Measurements from ENCODE around the gene HLA-C. TPM values are rescaled to one million over a fixed set of nuclear protein-coding genes. Genes with fewer than 3 reads are reported as not detected.
"Not testable (repeated sequence)": the region's sequence is repeated elsewhere in the genome, so short reads cannot be mapped to it uniquely, and the experiment has no call there.

HLA-C gene
- total RNA-seq, 1 experiment from 2014 or later = 333 TPM

GRCh38 chr6:31239854-31240253 is 32.0 kb downstream of the HLA-C start:
- H3K4me3 ChIP-seq (replicated peaks in 1 of 2; ENCODE audit: low read depth in 1 of 2, low read length in 2 of 2) = no peak overlapping the region
- DNase-seq (ENCODE audit: low read depth, low spot score) = no peak
- no TSS peak for BruUV-seq (replicated peaks)
- no peak overlapping the region for H2AFZ ChIP-seq (ENCODE audit: low read depth, low read length, poor library complexity, severe bottlenecking)
- no peaks in the 10 kb centered on the region for H3K9me3 ChIP-seq (ENCODE audit: control insufficient read depth in 1 of 2, insufficient read depth in 1 of 2, low read depth in 1 of 2, low read length in 2 of 2)
- RAD21 ChIA-PET (ENCODE audit: low non-redundant PET in 1 of 2, low total read pairs in 2 of 2, uncharacterized antibody in 2 of 2, unreplicated experiment in 2 of 2) = no interaction called here
- TF ChIP-seq CTCF (IDR thresholded peaks at IDR 0.05 in 2 of 3, conservative IDR thresholded peaks at IDR 0.05 in 1 of 3; ENCODE audit: borderline replicate concordance in 1 of 3, insufficient read depth in 1 of 3, low read depth in 2 of 3, low read length in 2 of 3) (no peak), EZH2phosphoT487 (IDR thresholded peaks at IDR 0.05; ENCODE audit: borderline replicate concordance) (no peak), REST (IDR thresholded peaks at IDR 0.05; ENCODE audit: low read depth) (no peak), YY1 (IDR thresholded peaks at IDR 0.05; ENCODE audit: extremely low read depth, insufficient replicate concordance, low read depth, low read length) (no peak), ZFX (IDR thresholded peaks at IDR 0.05) (no peak), POLR2A (IDR thresholded peaks at IDR 0.05; ENCODE audit: borderline replicate concordance, extremely low read depth, insufficient read depth, insufficient read length) (no peak), TCF7L2 (IDR thresholded peaks at IDR 0.05; ENCODE audit: borderline replicate concordance, extremely low read depth, insufficient read depth, insufficient read length) (no peak), CBX3 (IDR thresholded peaks at IDR 0.05; ENCODE audit: low read depth) (no peak), ELF1 (IDR thresholded peaks at IDR 0.05; ENCODE audit: borderline replicate concordance, low read depth) (no peak), MAX (IDR thresholded peaks at IDR 0.05) (no peak), SIN3A (IDR thresholded peaks at IDR 0.05; ENCODE audit: low read depth) (no peak), SRF (IDR thresholded peaks at IDR 0.05; ENCODE audit: low read depth) (no peak), FOSL1 (IDR thresholded peaks at IDR 0.05; ENCODE audit: low read depth) (no peak), EZH2 (IDR thresholded peaks at IDR 0.05) (no peak), RAD21 (IDR thresholded peaks at IDR 0.05; ENCODE audit: low read depth) (no peak), JUND (IDR thresholded peaks at IDR 0.05) (no peak), CEBPB (IDR thresholded peaks at IDR 0.05; ENCODE audit: low read depth) (no peak)
- TF ChIP-seq, protein P1, sequence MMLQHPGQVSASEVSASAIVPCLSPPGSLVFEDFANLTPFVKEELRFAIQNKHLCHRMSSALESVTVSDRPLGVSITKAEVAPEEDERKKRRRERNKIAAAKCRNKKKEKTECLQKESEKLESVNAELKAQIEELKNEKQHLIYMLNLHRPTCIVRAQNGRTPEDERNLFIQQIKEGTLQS (IDR thresholded peaks at IDR 0.05) = no peak
- H3K27me3 ChIP-seq (ENCODE audit: insufficient read depth, low read length) = no peaks in the 10 kb centered on the region
- no peaks in the 10 kb centered on the region for H3K79me2 ChIP-seq (ENCODE audit: insufficient read depth, low read length)
- no peak for ATAC-seq
- no peak overlapping the region for H3K9ac ChIP-seq (ENCODE audit: low read length)
- H3K36me3 ChIP-seq (ENCODE audit: control insufficient read depth in 1 of 2, insufficient read depth in 2 of 2, low read length in 2 of 2) = no peaks in the 10 kb centered on the region
- CTCF ChIA-PET = no interaction called here
- intact Hi-C loops (cut with micrococcal nuclease) = no loop called here
- no peak overlapping the region for H3K27ac ChIP-seq (ENCODE audit: low read depth, low read length)
- POLR2A ChIA-PET = no interaction called here
- H3K4me2 ChIP-seq (ENCODE audit: low read length) = no peak overlapping the region
- no peaks in the 10 kb centered on the region for H3K9me2 ChIP-seq (ENCODE audit: insufficient read depth)
- H4K20me1 ChIP-seq (ENCODE audit: insufficient read depth) = no peaks in the 10 kb centered on the region
- H3K4me1 ChIP-seq (ENCODE audit: control insufficient read depth in 1 of 2, insufficient read depth in 2 of 2, low read length in 2 of 2) = peaks cover 0 to 3% of the 10 kb centered on the region in 2 experiments; a peak in 1 of 4 replicates

DNA sequence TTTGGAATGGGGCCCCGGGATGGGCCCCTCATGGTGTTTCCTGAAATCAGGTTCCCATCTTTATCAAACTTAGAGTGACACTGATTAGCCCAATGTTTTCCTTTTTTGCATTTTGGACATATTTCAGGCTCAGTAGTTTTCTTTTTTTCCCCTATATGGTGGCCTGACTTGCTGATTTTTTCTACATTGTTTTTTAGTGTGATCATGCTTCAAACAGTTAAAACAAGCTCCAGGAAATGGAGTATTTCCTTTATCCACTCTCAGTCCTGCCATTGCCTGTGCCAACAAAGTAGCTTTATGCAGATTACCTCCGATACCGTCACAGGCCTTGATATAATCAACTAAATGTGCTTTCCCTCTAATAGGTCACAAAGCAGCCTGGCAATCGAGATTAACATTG is 37.8 kb downstream of the HLA-C start:
- intact Hi-C loops (cut with micrococcal nuclease); H3K36me3 ChIP-seq (ENCODE audit: control insufficient read depth in 1 of 2, insufficient read depth in 2 of 2, low read length in 2 of 2); H3K4me2 ChIP-seq (ENCODE audit: low read length); RAD21 ChIA-PET (ENCODE audit: low non-redundant PET in 1 of 2, low total read pairs in 2 of 2, uncharacterized antibody in 2 of 2, unreplicated experiment in 2 of 2); BruUV-seq (replicated peaks); H3K9ac ChIP-seq (ENCODE audit: low read length); H3K9me3 ChIP-seq (ENCODE audit: control insufficient read depth in 1 of 2, insufficient read depth in 1 of 2, low read depth in 1 of 2, low read length in 2 of 2); POLR2A ChIA-PET; H3K27ac ChIP-seq (ENCODE audit: low read depth, low read length); DNase-seq (ENCODE audit: low read depth, low spot score); ATAC-seq; H3K4me3 ChIP-seq (replicated peaks in 1 of 2; ENCODE audit: low read depth in 1 of 2, low read length in 2 of 2); CTCF ChIA-PET; H3K4me1 ChIP-seq (ENCODE audit: control insufficient read depth in 1 of 2, insufficient read depth in 2 of 2, low read length in 2 of 2); H3K79me2 ChIP-seq (ENCODE audit: insufficient read depth, low read length); H3K9me2 ChIP-seq (ENCODE audit: insufficient read depth); H3K27me3 ChIP-seq (ENCODE audit: insufficient read depth, low read length); H4K20me1 ChIP-seq (ENCODE audit: insufficient read depth); H2AFZ ChIP-seq (ENCODE audit: low read depth, low read length, poor library complexity, severe bottlenecking): not testable (repeated sequence)
